ENCODE data around the gene GABRD.
A peak's percentile ranks its signal among the peaks of the same experiment; 100 is the strongest.

Gene GABRD

GRCh38 chr1:2046953-2047748 is 28.0 kb downstream of the GABRD start:
- intact Hi-C loops (cut with DNase I): loop anchor here (5.0 kb wide), 1 partner anchor 105 kb away; no protein-coding TSS in a partner anchor
- DNase-seq: no peak

GRCh38 chr1:2047749-2048729 is 28.9 kb downstream of the GABRD start:
- intact Hi-C loops (cut with DNase I): loop anchor here (5.0 kb wide), 1 partner anchor 106 kb away; no protein-coding TSS in a partner anchor
- no peak for DNase-seq

GRCh38 chr1:2049225-2049717 is 30.1 kb downstream of the GABRD start:
- no peak for DNase-seq
- intact Hi-C loops (cut with DNase I): loop anchor here (5.0 kb wide), 1 partner anchor 107 kb away; no protein-coding TSS in a partner anchor

GRCh38 chr1:2049718-2050431 is 30.7 kb downstream of the GABRD start, which contains the start of gene PRKCZ:
Gene PRKCZ, plus strand, starts transcription at chr1:2050411. Its CDS starts 220 bp downstream, at chr1:2050631.
- intact Hi-C loops (cut with DNase I): loop anchor here (5.0 kb wide), 1 partner anchor 108 kb away; no protein-coding TSS in a partner anchor
- peak in 38 of 42 donors; percentile 9 to 80 (median 54) for DNase-seq

- no peak for DNase-seq
- intact Hi-C loops (cut with DNase I): no loop called here
Observed at GRCh38 chr1:2050461-2050792, 31.3 kb downstream of the GABRD start.

- DNase-seq: no peak
- intact Hi-C loops (cut with DNase I): no loop called here
Observed at GRCh38 chr1:2050793-2051682, 31.9 kb downstream of the GABRD start.

GRCh38 chr1:2052054-2052679 is 33.0 kb downstream of the GABRD start:
- intact Hi-C loops (cut with DNase I): no loop called here
- DNase-seq: no peak

- intact Hi-C loops (cut with DNase I): no loop called here
- DNase-seq: no peak
Observed at GRCh38 chr1:2052756-2053155, 33.6 kb downstream of the GABRD start.

- intact Hi-C loops (cut with DNase I): no loop called here
- DNase-seq: no peak
Observed at GRCh38 chr1:2053217-2053616, 34.1 kb downstream of the GABRD start.

- intact Hi-C loops (cut with DNase I): no loop called here
- DNase-seq: no peak
Observed at GRCh38 chr1:2053784-2054376, 34.7 kb downstream of the GABRD start.

GRCh38 chr1:2054560-2054959 is 35.4 kb downstream of the GABRD start:
- intact Hi-C loops (cut with DNase I): no loop called here

GRCh38 chr1:2055911-2056575 is 36.9 kb downstream of the GABRD start:
- intact Hi-C loops (cut with DNase I): no loop called here
- no peak for DNase-seq

More at GRCh38 chr1:2054560-2054959, 35.4 kb downstream of the GABRD start:
- DNase-seq: no peak

- no peak for DNase-seq
- intact Hi-C loops (cut with DNase I): no loop called here
Observed at GRCh38 chr1:2056955-2057590, 37.9 kb downstream of the GABRD start.

GRCh38 chr1:2059290-2059953 is 40.3 kb downstream of the GABRD start:
- intact Hi-C loops (cut with DNase I): no loop called here
- DNase-seq: no peak

- intact Hi-C loops (cut with DNase I): no loop called here
- DNase-seq: peak in 1 of 42 donors; percentile 10
Observed at GRCh38 chr1:2060072-2060471, 40.9 kb downstream of the GABRD start.

- intact Hi-C loops (cut with DNase I): no loop called here
- DNase-seq: no peak
Observed at GRCh38 chr1:2060535-2060934, 41.4 kb downstream of the GABRD start.
